Caco-2 (cell line): ENCODE measurements around the gene PPP4R2. TPM values are rescaled to one million over a fixed set of nuclear protein-coding genes. Genes with fewer than 3 reads are reported as not detected.

ENCODE experiments used
- BruUV-seq: library from RNA; stranded (reverse); fragments of 400-500 nt; replicated peaks from 2 replicates; lab custom pipeline; 2021; lab: Mats Ljungman, UMichigan
- CTCF ChIA-PET: fragments of 300-600 bp; sonication (Branson Sonifier 250); formaldehyde crosslinking; loops from one replicate; lab custom pipeline; 2022; ENCODE audit warnings: antibody characterized with exemption; lab: Charles Lee
- POLR2A ChIA-PET: fragments of 300-600 bp; sonication (Branson Sonifier 250); formaldehyde crosslinking; loops from one replicate; lab custom pipeline; 2022; ENCODE audit warnings: antibody characterized with exemption; lab: Charles Lee
- DNase-seq, 2 experiments: peaks; one replicate each; pipeline versions ENCODE4 v3.0.0 to v3.0.0-alpha.2; 2020 to 2022
- H3K27me3 ChIP-seq: replicated peaks from 2 replicates; pipeline ENCODE4 v1.6.0; 2011; ENCODE audit warnings: low read length; ENCODE audit not compliant: control insufficient read depth, insufficient read depth
- H3K36me3 ChIP-seq: 2 replicates; pipeline ENCODE4 v1.5.1; 2011; ENCODE audit warnings: low read length; ENCODE audit not compliant: control insufficient read depth, insufficient read depth
- H3K4me1 ChIP-seq: fragments of 250-450 bp; sonication (Bioruptor Pico); 2 replicates; pipeline ENCODE4 v1.5.1; 2020; ENCODE audit warnings: mild to moderate bottlenecking
- H3K4me3 ChIP-seq: 2 replicates; pipeline ENCODE4 v1.5.1; 2011; ENCODE audit warnings: low read depth, mild to moderate bottlenecking, control low read depth, low read length
- H3K9me3 ChIP-seq: fragments of 250-450 bp; sonication (Bioruptor Pico); 2 replicates; pipeline ENCODE4 v1.5.1; 2020; ENCODE audit warnings: mild to moderate bottlenecking, moderate library complexity
- H3K27ac Mint-ChIP-seq: one replicate; pipeline ENCODE4 v1.8.0; 2022; ENCODE audit warnings: mixed read lengths; ENCODE audit not compliant: unreplicated experiment
- H3K27me3 Mint-ChIP-seq: one replicate; pipeline ENCODE4 v1.8.0; 2022; ENCODE audit warnings: mixed read lengths; ENCODE audit not compliant: insufficient read depth, unreplicated experiment
- H3K36me3 Mint-ChIP-seq: one replicate; pipeline ENCODE4 v1.8.0; 2022; ENCODE audit warnings: mild to moderate bottlenecking, mixed read lengths; ENCODE audit not compliant: insufficient read depth, unreplicated experiment
- H3K4me1 Mint-ChIP-seq: one replicate; pipeline ENCODE4 v1.8.0; 2022; ENCODE audit warnings: low read depth, mixed read lengths; ENCODE audit not compliant: unreplicated experiment
- H3K4me3 Mint-ChIP-seq: one replicate; pipeline ENCODE4 v1.8.0; 2022; ENCODE audit warnings: mild to moderate bottlenecking, moderate library complexity, mixed read lengths; ENCODE audit not compliant: unreplicated experiment
- H3K9me3 Mint-ChIP-seq: one replicate; pipeline ENCODE4 v1.8.0; 2022; ENCODE audit warnings: mixed read lengths; ENCODE audit not compliant: unreplicated experiment
- intact Hi-C: fragments of 100-400 bp; cut with micrococcal nuclease; formaldehyde crosslinking; loops from one replicate; pipeline ENCODE4 v1.10.0; 2022; ENCODE audit not compliant: unreplicated experiment
- total RNA-seq: library from RNA; stranded (reverse); gene quantifications from 2 replicates; pipeline ENCODE4 v1.2.3, GENCODE V29; 2022
- TF ChIP-seq, protein P1 (sequence below), 2 experiments: fragments of 200-600 bp in 1 of 2; IDR thresholded peaks; 1 replicate in 1 of 2; 2 replicates in 1 of 2; pipeline versions ENCODE4 v1.5.1 to v1.8.0; 2011 to 2022; ENCODE audit warnings: antibody characterized with exemption in 1 of 2, control low read depth in 1 of 2, inconsistent platforms in 1 of 2, low read depth in 1 of 2, low read length in 1 of 2, mild to moderate bottlenecking in 1 of 2, moderate library complexity in 1 of 2; ENCODE audit not compliant: insufficient read depth in 1 of 2, severe bottlenecking in 1 of 2, unreplicated experiment in 1 of 2

The PPP4R2 gene
- total RNA-seq, 1 experiment from 2014 or later, result 91.3 TPM

DNA sequence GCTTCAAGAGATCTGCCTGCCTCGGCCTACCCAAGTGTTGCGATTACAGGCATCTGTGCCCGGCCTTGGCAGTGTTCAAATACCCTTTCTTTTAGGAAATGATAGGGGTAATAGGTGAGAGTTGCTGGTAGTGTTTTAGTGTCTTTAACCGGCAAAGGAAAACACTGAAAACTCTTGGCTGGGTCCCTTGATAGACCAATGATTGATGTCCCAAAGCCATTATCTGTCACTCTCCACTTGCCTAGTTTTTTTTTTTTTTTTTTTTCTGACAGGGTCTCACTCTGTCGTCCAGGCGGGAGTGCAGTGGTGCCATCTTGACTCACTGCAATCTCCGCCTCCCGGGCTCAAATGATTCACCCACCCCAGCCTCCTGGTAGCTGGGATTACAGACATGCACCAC, 84.5 kb downstream of the PPP4R2 start:
- CTCF ChIA-PET, result no interaction called here
- Mint-ChIP-seq H3K27ac (no peak overlapping the region), H3K27me3 (no peaks in the 10 kb centered on the region), H3K36me3 (no peaks in the 10 kb centered on the region), H3K4me3 (no peak overlapping the region), H3K9me3 (no peaks in the 10 kb centered on the region), H3K4me1 (no peaks in the 10 kb centered on the region)
- TF ChIP-seq, protein P1, sequence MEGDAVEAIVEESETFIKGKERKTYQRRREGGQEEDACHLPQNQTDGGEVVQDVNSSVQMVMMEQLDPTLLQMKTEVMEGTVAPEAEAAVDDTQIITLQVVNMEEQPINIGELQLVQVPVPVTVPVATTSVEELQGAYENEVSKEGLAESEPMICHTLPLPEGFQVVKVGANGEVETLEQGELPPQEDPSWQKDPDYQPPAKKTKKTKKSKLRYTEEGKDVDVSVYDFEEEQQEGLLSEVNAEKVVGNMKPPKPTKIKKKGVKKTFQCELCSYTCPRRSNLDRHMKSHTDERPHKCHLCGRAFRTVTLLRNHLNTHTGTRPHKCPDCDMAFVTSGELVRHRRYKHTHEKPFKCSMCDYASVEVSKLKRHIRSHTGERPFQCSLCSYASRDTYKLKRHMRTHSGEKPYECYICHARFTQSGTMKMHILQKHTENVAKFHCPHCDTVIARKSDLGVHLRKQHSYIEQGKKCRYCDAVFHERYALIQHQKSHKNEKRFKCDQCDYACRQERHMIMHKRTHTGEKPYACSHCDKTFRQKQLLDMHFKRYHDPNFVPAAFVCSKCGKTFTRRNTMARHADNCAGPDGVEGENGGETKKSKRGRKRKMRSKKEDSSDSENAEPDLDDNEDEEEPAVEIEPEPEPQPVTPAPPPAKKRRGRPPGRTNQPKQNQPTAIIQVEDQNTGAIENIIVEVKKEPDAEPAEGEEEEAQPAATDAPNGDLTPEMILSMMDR (IDR thresholded peaks at IDR 0.05; ENCODE audit: insufficient read depth in 1 of 2, low read depth in 1 of 2, low read length in 1 of 2, severe bottlenecking in 1 of 2, unreplicated experiment in 1 of 2), result no peak
- H3K4me1 ChIP-seq, result no peaks in the 10 kb centered on the region
- BruUV-seq, result no TSS peak
- H3K36me3 ChIP-seq, result no peaks in the 10 kb centered on the region
- intact Hi-C loops, result no loop called here
- no peak for DNase-seq
- no peaks in the 10 kb centered on the region for H3K27me3 ChIP-seq
- H3K9me3 ChIP-seq, result no peaks in the 10 kb centered on the region
- no peak overlapping the region for H3K4me3 ChIP-seq
- POLR2A ChIA-PET, result no interaction called here

DNA sequence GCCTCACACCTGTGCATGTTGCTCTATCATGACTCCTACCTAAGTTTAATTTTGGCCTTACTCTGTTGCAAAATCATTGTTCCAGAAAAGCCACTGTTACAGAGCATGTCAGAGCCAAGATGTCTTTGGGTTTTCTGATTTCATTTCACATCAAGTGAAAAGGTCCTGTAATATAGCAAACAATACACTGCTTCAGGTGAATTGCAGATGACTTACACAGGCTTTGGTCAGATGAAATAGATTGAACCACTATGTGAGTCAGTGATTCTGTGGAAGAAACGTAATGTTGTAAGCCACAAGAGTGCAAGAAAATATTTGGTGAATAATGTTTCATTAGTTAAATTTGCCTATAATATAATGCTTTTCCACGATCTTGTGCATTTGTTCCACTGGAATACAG, 87.6 kb downstream of the PPP4R2 start:
- no peaks in the 10 kb centered on the region for H3K4me1 Mint-ChIP-seq
- no peaks in the 10 kb centered on the region for H3K36me3 Mint-ChIP-seq
- no peak for DNase-seq
- H3K4me3 Mint-ChIP-seq, result no peak overlapping the region
- no peaks in the 10 kb centered on the region for H3K9me3 Mint-ChIP-seq
- H3K27me3 ChIP-seq, result no peaks in the 10 kb centered on the region
- TF ChIP-seq, protein P1 (IDR thresholded peaks at IDR 0.05; ENCODE audit: insufficient read depth in 1 of 2, low read depth in 1 of 2, low read length in 1 of 2, severe bottlenecking in 1 of 2, unreplicated experiment in 1 of 2), result no peak
- BruUV-seq, result no TSS peak
- H3K9me3 ChIP-seq, result no peaks in the 10 kb centered on the region
- ChIA-PET POLR2A (no interaction called here), CTCF (no interaction called here)
- no peak overlapping the region for H3K27ac Mint-ChIP-seq
- no peaks in the 10 kb centered on the region for H3K36me3 ChIP-seq
- intact Hi-C loops, result no loop called here
- no peaks in the 10 kb centered on the region for H3K4me1 ChIP-seq
- H3K27me3 Mint-ChIP-seq, result no peaks in the 10 kb centered on the region
- H3K4me3 ChIP-seq, result no peak overlapping the region

DNA sequence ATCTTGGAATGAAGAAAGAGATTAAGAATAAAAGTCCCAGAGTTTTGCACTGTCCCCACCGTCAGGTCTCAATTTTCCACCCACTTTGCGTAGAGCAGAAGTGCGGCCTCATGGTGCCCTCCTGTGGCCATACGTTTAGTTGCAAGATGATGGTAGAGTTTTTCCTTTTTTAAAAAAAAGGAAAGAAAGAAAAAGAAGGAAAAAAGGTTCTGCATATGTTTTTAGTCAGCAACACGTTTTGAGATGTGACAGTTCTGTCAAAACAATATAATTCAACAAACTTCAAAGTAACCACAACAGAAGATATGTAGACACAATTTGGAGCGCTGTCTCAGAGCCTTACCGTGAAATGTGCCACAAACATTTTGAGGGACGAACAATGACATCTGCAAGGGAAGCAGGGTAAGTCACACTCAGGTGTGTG, 89.5 kb downstream of the PPP4R2 start:
- intact Hi-C loops, result loop anchor here (1.0 to 5.0 kb wide), 4 partner anchors 148 to 1211 kb away; partner anchors contain the start of gene SHQ1
- DNase-seq, result peak in 1 of 2 experiments; percentile 59
- TF ChIP-seq, protein P1 (IDR thresholded peaks at IDR 0.05; ENCODE audit: insufficient read depth in 1 of 2, low read depth in 1 of 2, low read length in 1 of 2, severe bottlenecking in 1 of 2, unreplicated experiment in 1 of 2), result peak; percentile 79 to 85
- Histone ChIP-seq H3K4me3 (no peak overlapping the region), H3K36me3 (no peaks in the 10 kb centered on the region), H3K9me3 (no peaks in the 10 kb centered on the region), H3K4me1 (no peaks in the 10 kb centered on the region), H3K27me3 (no peaks in the 10 kb centered on the region)
- ChIA-PET POLR2A (no interaction called here), CTCF (interaction anchor here (0.7 to 1.2 kb wide), 2 partner anchors 235 to 264 kb away, joined by 3 read pairs; no protein-coding TSS in a partner anchor)
- Mint-ChIP-seq H3K4me1 (no peaks in the 10 kb centered on the region), H3K4me3 (no peak overlapping the region), H3K9me3 (no peaks in the 10 kb centered on the region), H3K27me3 (no peaks in the 10 kb centered on the region), H3K27ac (no peak overlapping the region), H3K36me3 (no peaks in the 10 kb centered on the region)
- no TSS peak for BruUV-seq
